Naive thymus-derived CD8-positive, alpha-beta T cell (primary cell): ENCODE results near the gene CCDC86. TPM values are rescaled to one million over a fixed set of nuclear protein-coding genes. Genes with fewer than 3 reads are reported as not detected.

Experiments used
- ATAC-seq, 2 donors: fragments of 150-1000 bp; cut with Tn5 transposase in 1 of 2; sonication (Bioruptor Pico), chemical (Tn5 transposase) in 1 of 2; 1 replicate in 1 of 2; 2 replicates in 1 of 2; pipeline ENCODE4 v1.10.0; 2021; ENCODE audit warnings: mild to moderate bottlenecking in 2 of 2, moderate library complexity in 2 of 2
- POLR2A ChIA-PET: fragments of 350-600 bp; sonication (Branson Sonifier 250); formaldehyde crosslinking; loops from one replicate; lab custom pipeline; 2021; ENCODE audit warnings: antibody characterized with exemption; lab: Charles Lee
- DNase-seq, 10 donors: peaks; one replicate each; pipeline versions ENCODE4 v3.0.0 to v3.0.0-alpha.2; 2020 to 2022
- H3K27ac Mint-ChIP-seq, 10 donors: one replicate each; pipeline ENCODE4 v1.8.0; 2020 to 2022; ENCODE audit warnings: mild to moderate bottlenecking in 10 of 10, mixed read lengths in 10 of 10, moderate library complexity in 4 of 10, inconsistent platforms in 1 of 10
- H3K27me3 Mint-ChIP-seq, 5 donors: one replicate each; pipeline ENCODE4 v1.8.0; 2021 to 2022; ENCODE audit warnings: mixed read lengths in 5 of 5
- H3K36me3 Mint-ChIP-seq, 3 donors: one replicate each; pipeline ENCODE4 v1.8.0; 2020 to 2022; ENCODE audit warnings: mixed read lengths in 3 of 3, mild to moderate bottlenecking in 2 of 3, inconsistent platforms in 1 of 3
- H3K4me1 Mint-ChIP-seq, 4 donors: one replicate each; pipeline ENCODE4 v1.8.0; 2021 to 2022; ENCODE audit warnings: mixed read lengths in 4 of 4
- H3K4me3 Mint-ChIP-seq, 10 donors: one replicate each; pipeline ENCODE4 v1.8.0; 2020 to 2022; ENCODE audit warnings: mild to moderate bottlenecking in 10 of 10, mixed read lengths in 10 of 10, moderate library complexity in 6 of 10, inconsistent platforms in 1 of 10
- H3K9me3 Mint-ChIP-seq, 9 donors: one replicate each; pipeline ENCODE4 v1.8.0; 2020 to 2022; ENCODE audit warnings: mixed read lengths in 9 of 9, mild to moderate bottlenecking in 3 of 9, inconsistent platforms in 1 of 9, moderate library complexity in 1 of 9
- polyA plus RNA-seq, 3 donors: library from polyadenylated mRNA; unstranded; fragments of 300-500 nt; fragmentation: Illumina TruSeq; gene quantifications; one replicate each; pipeline ENCODE4 v1.2.3, GENCODE V29; 2021
- total RNA-seq, 8 experiments: library from RNA in 2 of 8; stranded (reverse) in 2 of 8; gene quantifications; one replicate each; pipeline ENCODE4 v1.2.3 and lab custom pipeline; 2021 to 2026

CCDC86 gene
- total and polyA plus RNA-seq, 5 experiments from 2014 or later = 10.8 to 27.1 (median 12.0) TPM

DNA sequence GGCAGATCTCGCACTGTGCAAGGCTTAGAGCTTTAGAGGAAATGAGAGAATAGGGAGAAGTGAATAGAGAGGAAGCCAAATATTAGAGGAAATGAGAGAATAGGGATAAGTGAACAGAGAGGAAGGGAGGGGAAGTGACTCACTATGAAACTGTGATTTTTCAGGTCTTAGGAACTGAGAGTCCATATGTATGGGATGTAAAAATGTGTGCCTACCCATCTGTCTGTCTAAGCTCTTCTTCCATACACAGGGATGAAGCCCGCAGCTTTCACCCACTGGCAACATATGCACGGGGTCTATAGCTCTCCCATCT is 6.4 kb upstream of the CCDC86 start:
- Mint-ChIP-seq H3K27me3 (peaks cover 0 to 2% (median 0%) of the 10 kb centered on the region in 5 donors), H3K4me1 (peaks cover 0 to 17% (median 6%) of the 10 kb centered on the region in 4 donors), H3K36me3 (no peaks in the 10 kb centered on the region), H3K9me3 (no peaks in the 10 kb centered on the region), H3K27ac (peak overlapping the region in 3 of 10 donors; percentile 5 to 45 (median 12)), H3K4me3 (no peak overlapping the region)
- no peak for DNase-seq
- no peak for ATAC-seq
- POLR2A ChIA-PET = no interaction called here

DNA sequence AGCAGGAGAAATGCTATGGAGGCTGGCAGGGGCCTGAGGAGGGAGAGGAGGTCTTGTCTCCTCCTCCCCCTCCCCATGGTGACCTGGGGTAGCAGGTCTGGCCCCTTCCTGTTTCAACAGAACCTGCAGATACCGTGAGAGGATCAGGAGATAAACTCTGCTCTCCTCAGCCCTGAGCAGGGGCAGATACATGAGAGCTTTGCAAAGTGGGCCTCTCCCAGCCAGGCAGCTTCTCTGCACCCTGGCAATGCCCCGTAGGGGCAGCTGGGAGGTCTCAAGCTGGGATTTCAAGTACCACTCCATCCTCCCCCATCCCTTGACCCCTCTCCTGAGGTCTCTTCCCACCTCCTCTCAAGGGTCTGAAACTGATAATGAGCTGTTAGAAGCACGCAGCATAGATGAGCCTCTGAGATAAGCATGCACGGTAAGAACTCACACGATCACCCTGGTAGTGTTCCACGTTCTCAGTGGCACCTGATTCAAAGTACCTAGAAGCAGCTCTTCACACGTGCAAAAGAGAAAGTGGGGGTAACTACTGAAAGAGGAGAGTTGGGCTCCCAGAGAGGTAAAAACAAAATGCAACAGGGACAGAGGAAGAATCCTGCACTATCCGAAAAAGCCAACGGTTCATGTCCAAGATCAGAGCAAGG is 4.9 kb upstream of the CCDC86 start:
- peak overlapping the region in 3 of 10 donors; percentile 28 to 86 (median 71) for H3K27ac Mint-ChIP-seq

DNA sequence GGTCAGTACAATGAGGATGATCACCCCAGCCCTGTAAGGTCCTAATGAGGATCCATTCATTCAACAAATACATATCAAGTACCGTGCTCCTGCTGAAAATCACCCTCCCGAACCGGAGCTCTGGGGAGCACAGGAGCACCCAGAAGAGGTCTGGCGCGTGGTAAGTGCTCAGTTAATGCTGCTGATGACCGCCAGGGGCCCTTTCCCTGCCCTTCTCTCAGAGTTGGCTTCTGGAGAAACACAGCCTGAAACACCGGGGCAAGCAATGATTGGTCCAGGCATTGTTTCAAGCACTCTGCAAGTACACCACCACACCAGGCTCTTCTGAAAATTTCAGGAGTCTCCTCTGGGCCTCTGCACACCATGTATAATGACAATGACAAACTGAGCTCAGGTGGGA is 3.8 kb upstream of the CCDC86 start:
- Mint-ChIP-seq H3K36me3 (no peaks in the 10 kb centered on the region), H3K27ac (no peak overlapping the region), H3K27me3 (peaks cover 0 to 3% (median 0%) of the 10 kb centered on the region in 5 donors), H3K4me1 (peaks cover 11 to 36% (median 23%) of the 10 kb centered on the region in 4 donors), H3K4me3 (no peak overlapping the region), H3K9me3 (no peaks in the 10 kb centered on the region)
- POLR2A ChIA-PET = no interaction called here
- no peak for ATAC-seq
- DNase-seq = no peak

More for the DNA sequence above, 4.9 kb upstream of the CCDC86 start:
- H3K36me3 Mint-ChIP-seq = no peaks in the 10 kb centered on the region
- peaks cover 8 to 26% (median 15%) of the 10 kb centered on the region in 4 donors for H3K4me1 Mint-ChIP-seq
- no peaks in the 10 kb centered on the region for H3K9me3 Mint-ChIP-seq
- peaks cover 0 to 3% (median 0%) of the 10 kb centered on the region in 5 donors for H3K27me3 Mint-ChIP-seq
- ATAC-seq (no peak), DNase-seq (no peak)
- POLR2A ChIA-PET = no interaction called here
- H3K4me3 Mint-ChIP-seq = peak overlapping the region in 2 of 10 donors; percentile 15 to 35

DNA sequence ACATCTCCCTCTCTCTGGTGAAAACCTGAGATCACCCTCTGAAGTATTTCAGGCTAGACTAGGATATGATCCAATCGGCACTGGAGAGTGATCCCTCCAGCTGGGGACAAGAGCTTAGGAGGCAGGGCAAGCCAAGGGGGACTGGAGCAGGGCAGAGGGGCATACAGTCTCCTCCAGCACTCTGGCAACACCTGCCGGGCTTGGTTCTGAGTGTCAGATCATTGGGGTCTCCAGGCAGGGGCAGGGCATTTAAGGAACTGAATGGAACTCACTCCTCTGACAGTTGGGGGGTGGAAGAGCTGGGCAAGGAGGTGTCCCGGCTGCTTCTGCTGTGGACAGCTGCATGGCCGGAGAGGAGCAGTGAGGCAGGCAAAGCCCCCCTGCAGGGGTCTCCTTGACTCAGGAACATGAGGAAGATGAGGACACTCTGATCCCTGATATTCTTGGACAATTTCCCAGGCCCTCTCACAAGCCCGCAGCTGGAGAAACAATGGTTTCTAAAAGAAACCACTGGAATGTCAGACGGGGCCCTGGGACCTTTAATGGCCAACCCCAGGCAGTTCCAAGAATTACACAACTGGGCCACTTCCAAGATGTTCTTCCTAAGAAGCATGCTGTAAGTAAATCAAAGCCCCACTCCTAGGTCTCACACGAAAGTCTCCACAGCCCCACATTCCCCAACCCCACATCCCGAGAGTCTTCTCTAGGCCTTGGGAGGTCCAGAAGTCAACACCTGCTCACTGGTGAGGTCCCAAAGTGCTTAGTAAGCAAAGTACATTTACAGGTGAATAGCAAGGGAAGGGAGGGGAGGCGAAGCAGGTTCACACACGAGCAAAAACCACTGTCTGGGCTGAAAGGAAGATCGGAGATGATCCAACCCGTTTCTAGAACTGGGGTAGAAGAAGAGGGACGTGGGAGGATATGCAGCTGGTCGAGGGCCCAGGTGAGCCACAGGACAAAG is 1.2 kb upstream of the CCDC86 start:
- H3K36me3 Mint-ChIP-seq = peaks cover 0 to 5% (median 3%) of the 10 kb centered on the region in 3 donors
- DNase-seq (no peak), ATAC-seq (no peak)
- peaks cover 32 to 54% (median 47%) of the 10 kb centered on the region in 4 donors for H3K4me1 Mint-ChIP-seq
- POLR2A ChIA-PET = interaction anchor here (0.7 to 1.2 kb wide), 5 partner anchors 20 to 298 kb away, joined by 3 to 5 read pairs (median 3); partner anchors contain the start of genes PRPF19 and SLC15A3
- H3K27me3 Mint-ChIP-seq = peaks cover 0 to 3% (median 0%) of the 10 kb centered on the region in 5 donors
- H3K9me3 Mint-ChIP-seq = no peaks in the 10 kb centered on the region
- peak overlapping the region; percentile 86 to 99 (median 97) for H3K27ac Mint-ChIP-seq
- H3K4me3 Mint-ChIP-seq = peak overlapping the region; percentile 71 to 94 (median 87)

DNA sequence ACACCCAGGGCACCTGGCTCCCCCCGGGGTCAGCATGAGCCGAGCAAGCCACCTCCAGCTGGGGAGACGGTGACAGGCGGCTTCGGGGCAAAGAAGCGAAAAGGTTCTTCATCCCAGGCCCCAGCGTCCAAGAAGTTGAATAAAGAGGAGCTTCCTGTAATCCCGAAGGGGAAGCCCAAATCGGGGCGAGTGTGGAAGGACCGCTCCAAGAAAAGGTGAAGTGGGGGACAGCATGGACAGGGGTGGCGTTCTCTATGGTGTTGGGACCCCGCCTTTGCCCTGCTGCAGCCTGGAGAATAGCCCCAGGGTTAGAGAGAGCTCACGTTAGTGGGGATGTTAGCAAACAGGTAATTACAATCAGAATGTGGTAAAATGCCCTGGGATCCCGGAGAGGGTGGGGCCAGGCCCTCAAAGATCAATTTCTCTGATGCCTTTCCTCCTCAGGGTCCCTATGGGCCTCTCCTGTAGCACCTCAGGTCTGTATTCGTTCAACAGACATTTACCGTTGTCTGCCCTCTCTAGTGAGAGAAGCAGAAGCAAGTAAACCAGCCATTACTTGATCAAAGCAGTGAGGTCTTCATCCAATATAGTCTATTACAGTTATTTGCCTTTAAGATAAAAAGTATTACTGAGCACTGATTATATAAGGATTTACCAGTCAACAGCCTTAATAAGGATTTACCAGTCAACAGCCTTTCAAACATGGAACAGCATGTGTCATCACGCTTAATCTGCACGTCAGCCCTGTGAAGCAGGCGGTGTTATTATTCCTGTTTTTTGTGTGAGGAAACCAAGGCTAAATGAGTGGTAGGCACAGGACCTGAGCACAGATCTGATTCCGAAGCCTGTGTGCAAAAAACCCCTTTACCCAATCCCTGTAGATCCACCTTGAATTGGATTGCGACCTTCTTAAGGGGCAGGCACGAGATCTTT is 1.0 kb downstream of the CCDC86 start:
- ATAC-seq (no peak), DNase-seq (no peak)
- POLR2A ChIA-PET = interaction anchor here (0.7 to 1.2 kb wide), 4 partner anchors 12 to 71 kb away, joined by 3 to 6 read pairs (median 4); partner anchors contain the start of genes PTGDR2, TMEM109 and ZP1
- H3K4me1 Mint-ChIP-seq = peaks cover 32 to 54% (median 43%) of the 10 kb centered on the region in 4 donors
- peak overlapping the region; percentile 70 to 99 (median 97) for H3K27ac Mint-ChIP-seq
- H3K27me3 Mint-ChIP-seq = peaks cover 0 to 3% (median 0%) of the 10 kb centered on the region in 5 donors
- H3K36me3 Mint-ChIP-seq = peaks cover 0 to 22% (median 3%) of the 10 kb centered on the region in 3 donors
- H3K9me3 Mint-ChIP-seq = no peaks in the 10 kb centered on the region
- H3K4me3 Mint-ChIP-seq = peak overlapping the region; percentile 71 to 94 (median 90)

DNA sequence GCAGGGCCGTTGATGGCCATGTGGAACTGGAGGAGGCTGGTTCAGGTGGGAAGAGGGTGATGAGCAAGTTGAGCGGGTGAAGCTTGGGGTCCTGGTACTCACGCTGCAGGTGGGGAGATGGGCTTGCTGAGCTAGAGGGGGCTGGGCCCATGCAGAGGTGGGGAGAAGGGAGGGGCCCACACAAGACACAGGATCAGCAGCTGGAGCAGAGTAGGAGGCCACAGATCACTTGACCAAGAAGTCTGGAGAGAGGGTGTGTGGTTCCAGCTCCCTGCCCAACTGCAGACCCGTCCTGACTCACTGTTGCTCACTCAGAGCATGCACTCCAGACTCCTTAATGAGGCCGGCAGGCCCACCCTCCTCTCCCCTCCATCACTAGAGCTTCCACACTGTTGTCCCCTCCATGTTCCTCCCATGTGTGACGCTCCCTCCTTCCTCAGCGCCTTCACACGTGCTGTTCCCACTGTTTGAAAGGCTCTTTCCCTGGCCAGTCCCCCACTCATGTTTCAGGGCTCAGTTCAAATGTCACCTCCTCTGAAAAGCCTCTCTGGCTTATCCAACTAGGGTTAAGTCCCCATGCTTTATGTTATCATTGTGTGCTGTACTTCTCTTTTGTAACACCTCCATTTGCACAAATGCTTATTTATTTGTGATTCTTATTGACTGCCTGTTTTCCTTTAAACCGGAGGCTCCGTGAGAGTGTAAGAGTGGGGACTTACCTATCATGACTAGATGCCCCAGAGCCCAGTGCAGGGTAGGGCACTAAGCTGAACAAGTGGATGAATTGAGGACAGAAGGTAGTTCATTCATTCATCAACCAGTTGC is 2.3 kb downstream of the CCDC86 start:
- Mint-ChIP-seq H3K4me3 (peak overlapping the region; percentile 71 to 94 (median 90)), H3K4me1 (peaks cover 32 to 54% (median 45%) of the 10 kb centered on the region in 4 donors), H3K36me3 (peaks cover 0 to 35% (median 7%) of the 10 kb centered on the region in 3 donors), H3K27me3 (peaks cover 0 to 3% (median 0%) of the 10 kb centered on the region in 5 donors), H3K9me3 (no peaks in the 10 kb centered on the region), H3K27ac (peak overlapping the region in 9 of 10 donors; percentile 70 to 99 (median 81))
- DNase-seq (no peak), ATAC-seq (no peak)
- POLR2A ChIA-PET = no interaction called here

DNA sequence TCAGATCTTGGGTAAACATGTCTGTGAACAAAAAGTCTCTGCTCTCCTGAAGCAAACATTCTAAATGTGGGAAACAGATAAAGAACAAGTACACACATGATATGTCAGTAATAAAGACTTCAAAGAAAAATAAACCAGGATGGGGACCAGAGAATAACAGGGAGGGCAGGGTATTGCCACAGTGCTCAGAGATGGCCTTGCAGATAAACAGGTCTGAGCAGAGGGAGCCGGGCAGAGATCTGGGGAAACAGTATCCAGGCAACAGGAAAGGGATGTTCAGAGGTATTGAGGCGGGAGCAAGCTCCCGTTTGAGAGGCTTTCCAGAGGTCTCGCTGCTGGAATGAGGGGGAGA is 2.9 kb downstream of the CCDC86 start:
- Mint-ChIP-seq H3K27ac (peak overlapping the region in 7 of 10 donors; percentile 16 to 82 (median 70)), H3K9me3 (no peaks in the 10 kb centered on the region), H3K4me1 (peaks cover 32 to 54% (median 44%) of the 10 kb centered on the region in 4 donors), H3K36me3 (peaks cover 0 to 40% (median 7%) of the 10 kb centered on the region in 3 donors), H3K4me3 (peak overlapping the region; percentile 23 to 94 (median 90)), H3K27me3 (peaks cover 0 to 3% (median 0%) of the 10 kb centered on the region in 5 donors)
- POLR2A ChIA-PET = interaction anchor here (1.8 kb wide), 1 partner anchor 11 kb away, joined by 5 read pairs; the partner anchor contains the start of gene PTGDR2
- ATAC-seq (no peak), DNase-seq (no peak)

DNA sequence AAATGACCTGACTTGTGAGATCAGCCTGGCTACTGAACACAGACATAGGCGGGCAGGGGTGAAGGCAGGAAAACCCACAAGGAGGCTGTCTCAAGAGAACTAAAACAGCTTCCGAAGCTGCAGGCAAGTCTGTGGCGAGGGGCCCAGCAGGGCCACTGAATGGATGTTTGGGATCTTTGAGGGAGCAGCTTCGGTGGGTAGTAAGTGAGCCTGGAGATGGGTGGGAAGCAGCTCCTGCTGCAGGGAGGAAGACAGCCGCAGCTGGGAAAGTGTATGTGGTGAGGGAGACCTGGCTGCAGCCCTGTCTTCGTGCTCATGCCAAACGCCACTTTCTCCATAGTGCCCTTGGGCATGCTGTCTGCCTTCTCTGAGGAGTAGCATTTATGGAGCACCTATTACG is 3.4 kb downstream of the CCDC86 start:
- H3K36me3 Mint-ChIP-seq = peaks cover 0 to 45% (median 7%) of the 10 kb centered on the region in 3 donors

DNA sequence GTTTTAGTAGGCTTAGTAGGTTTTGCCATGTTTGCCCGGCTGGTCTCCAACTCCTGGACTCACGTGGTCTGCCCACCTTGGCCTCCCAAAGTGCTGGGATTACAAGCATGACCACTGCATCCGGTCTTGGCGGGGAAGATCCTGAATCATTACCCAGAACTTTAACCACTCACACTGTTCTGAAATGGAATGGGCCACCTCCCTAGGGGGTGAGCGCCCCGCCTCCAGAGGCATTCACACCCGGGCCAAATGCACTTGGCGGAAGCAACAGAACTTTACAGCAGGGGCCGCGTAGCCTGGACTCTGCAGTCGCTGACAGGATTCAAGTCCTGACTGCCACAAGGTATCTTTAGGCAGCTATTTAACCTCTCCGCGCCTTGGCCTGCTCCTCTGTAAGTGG is 5.4 kb downstream of the CCDC86 start:
- ATAC-seq = no peak
- no peak overlapping the region for H3K27ac Mint-ChIP-seq
- H3K4me3 Mint-ChIP-seq = no peak overlapping the region
- H3K27me3 Mint-ChIP-seq = no peaks in the 10 kb centered on the region
- peaks cover 0 to 63% (median 23%) of the 10 kb centered on the region in 3 donors for H3K36me3 Mint-ChIP-seq
- POLR2A ChIA-PET = interaction anchor here (1.2 kb wide), 1 partner anchor 21 kb away, joined by 3 read pairs; no protein-coding TSS in a partner anchor
- no peak for DNase-seq
- H3K4me1 Mint-ChIP-seq = peaks cover 22 to 41% (median 33%) of the 10 kb centered on the region in 4 donors
- H3K9me3 Mint-ChIP-seq = no peaks in the 10 kb centered on the region

More for the DNA sequence above, 3.4 kb downstream of the CCDC86 start:
- no peak for ATAC-seq
- H3K9me3 Mint-ChIP-seq = no peaks in the 10 kb centered on the region
- H3K27me3 Mint-ChIP-seq = peaks cover 0 to 3% (median 0%) of the 10 kb centered on the region in 5 donors
- DNase-seq = no peak
- peaks cover 32 to 52% (median 44%) of the 10 kb centered on the region in 4 donors for H3K4me1 Mint-ChIP-seq
- H3K27ac Mint-ChIP-seq = peak overlapping the region in 6 of 10 donors; percentile 60 to 82 (median 72)
- peak overlapping the region in 9 of 10 donors; percentile 0 to 94 (median 71) for H3K4me3 Mint-ChIP-seq
- POLR2A ChIA-PET = interaction anchor here (0.5 to 1.8 kb wide), 2 partner anchors 10 to 12 kb away, joined by 3 to 5 read pairs; partner anchors contain the start of gene PTGDR2

DNA sequence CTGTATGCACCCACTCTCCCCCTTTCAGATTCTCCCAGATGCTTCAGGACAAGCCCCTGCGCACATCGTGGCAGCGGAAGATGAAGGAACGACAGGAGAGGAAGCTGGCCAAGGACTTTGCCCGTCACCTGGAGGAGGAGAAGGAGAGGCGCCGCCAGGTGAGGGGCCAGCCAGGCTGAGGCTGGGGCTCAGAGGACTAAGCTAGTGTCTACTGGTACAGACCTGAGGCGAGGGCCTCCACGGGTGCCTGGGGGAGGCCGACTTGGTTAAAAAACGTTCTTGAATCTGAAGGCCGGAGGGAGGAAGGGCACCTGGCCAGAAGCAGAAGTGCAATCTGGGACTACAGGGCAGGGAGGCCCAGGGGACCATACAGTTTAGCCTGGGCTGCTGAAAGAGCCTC is 6.0 kb downstream of the CCDC86 start:
- Mint-ChIP-seq H3K36me3 (peaks cover 0 to 63% (median 23%) of the 10 kb centered on the region in 3 donors), H3K4me3 (no peak overlapping the region), H3K27me3 (no peaks in the 10 kb centered on the region), H3K27ac (no peak overlapping the region), H3K9me3 (no peaks in the 10 kb centered on the region), H3K4me1 (peaks cover 22 to 34% (median 28%) of the 10 kb centered on the region in 4 donors)
- DNase-seq = no peak
- POLR2A ChIA-PET = interaction anchor here (1.2 kb wide), 1 partner anchor 20 kb away, joined by 3 read pairs; no protein-coding TSS in a partner anchor
- ATAC-seq = no peak

DNA sequence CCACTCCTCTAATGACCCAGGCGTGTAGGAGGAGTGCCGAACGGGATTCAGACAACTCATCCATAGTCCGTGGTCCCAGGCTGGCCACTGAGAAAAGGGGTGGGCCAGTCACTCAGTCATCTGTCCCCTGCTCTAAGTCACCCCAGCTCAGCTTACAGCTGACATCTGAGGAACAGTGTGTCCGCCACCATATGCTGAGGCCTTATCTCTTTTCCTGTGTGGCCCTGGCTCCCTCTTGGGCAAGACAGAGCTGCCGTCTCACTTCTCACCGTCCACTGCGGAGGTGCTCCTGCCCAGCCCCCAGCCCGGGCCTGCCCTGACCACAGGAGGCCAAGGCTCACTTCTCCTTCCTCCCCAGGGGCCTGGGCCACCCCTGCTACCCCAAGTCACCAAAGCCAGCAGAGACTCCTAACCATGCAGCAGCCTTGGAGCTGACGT is 6.8 kb downstream of the CCDC86 start:
- Mint-ChIP-seq H3K9me3 (no peaks in the 10 kb centered on the region), H3K4me3 (no peak overlapping the region), H3K4me1 (peaks cover 15 to 26% (median 20%) of the 10 kb centered on the region in 4 donors), H3K27ac (no peak overlapping the region), H3K36me3 (peaks cover 0 to 63% (median 23%) of the 10 kb centered on the region in 3 donors), H3K27me3 (no peaks in the 10 kb centered on the region)
- DNase-seq (no peak), ATAC-seq (no peak)
- POLR2A ChIA-PET = no interaction called here
